HG03045 (cell line): ENCODE measurements around the gene CORO1C.
"Not testable (repeated sequence)": the region's sequence is repeated elsewhere in the genome, so short reads cannot be mapped to it uniquely, and the experiment has no call there.

Experiments used
- ATAC-seq: cut with Tn5 transposase; IDR thresholded peaks from one replicate; pipeline ENCODE4 v1.9.1; 2021; ENCODE audit warnings: mild to moderate bottlenecking, moderate library complexity; ENCODE audit not compliant: unreplicated experiment

CORO1C gene

DNA sequence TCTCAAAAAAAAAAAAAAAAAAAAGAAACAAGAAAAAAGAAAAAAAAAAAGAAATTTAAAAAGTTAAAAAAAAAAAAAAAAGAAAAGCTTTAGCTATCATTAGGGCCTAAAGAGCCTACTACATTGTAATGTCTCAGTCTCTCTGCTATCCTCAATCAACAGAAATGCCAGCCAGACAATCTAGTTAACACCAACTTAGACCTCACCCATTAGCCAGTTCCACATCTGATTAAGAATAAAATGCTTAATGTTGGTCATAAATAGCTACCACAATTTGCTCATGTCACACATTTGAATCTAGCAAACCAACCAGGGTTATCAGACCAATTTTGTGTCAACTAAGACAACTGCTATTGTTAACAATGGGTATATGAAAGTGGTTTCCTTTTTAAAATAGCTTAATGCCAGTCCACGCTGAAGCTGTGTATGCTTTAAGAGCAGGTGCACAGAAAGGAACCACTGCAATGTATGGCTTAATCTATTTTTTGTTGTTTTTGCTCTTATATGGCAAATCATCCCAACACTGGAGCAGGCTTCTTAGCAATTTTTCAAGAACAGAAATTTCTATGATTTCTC lies 52.1 kb downstream of the CORO1C start:
- ATAC-seq: no peak

DNA sequence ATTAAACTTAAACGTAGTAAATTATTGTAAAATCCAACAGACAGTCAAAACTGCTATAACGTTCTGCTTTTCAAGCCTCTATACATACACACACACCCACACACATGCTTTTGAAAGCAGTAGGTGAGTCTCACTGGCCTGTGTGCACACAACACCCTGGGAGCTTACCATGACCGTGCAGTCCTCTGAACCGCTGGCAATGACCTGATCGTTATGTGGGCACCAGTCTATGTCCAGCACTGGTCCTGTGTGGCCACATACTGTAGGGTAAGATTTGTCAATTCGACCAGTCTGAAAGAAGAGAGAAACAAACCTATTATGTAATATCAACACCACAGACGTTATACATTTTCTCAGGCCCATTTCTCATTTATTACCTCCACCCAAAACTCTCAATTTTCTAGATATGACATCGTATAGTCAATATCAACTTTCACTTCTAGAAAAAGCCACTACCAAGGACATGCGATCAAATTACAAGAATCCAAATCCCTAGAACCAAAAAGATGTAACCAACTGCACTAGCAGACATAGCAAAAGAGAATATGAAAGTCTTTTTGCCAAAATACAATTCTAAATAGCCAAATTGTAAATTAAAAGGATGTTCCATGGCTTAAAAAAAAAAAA lies 53.1 kb downstream of the CORO1C start:
- no peak for ATAC-seq

- no peak for ATAC-seq
Measured at GRCh38 chr12:108677381-108677780, 53.9 kb downstream of the CORO1C start.

DNA sequence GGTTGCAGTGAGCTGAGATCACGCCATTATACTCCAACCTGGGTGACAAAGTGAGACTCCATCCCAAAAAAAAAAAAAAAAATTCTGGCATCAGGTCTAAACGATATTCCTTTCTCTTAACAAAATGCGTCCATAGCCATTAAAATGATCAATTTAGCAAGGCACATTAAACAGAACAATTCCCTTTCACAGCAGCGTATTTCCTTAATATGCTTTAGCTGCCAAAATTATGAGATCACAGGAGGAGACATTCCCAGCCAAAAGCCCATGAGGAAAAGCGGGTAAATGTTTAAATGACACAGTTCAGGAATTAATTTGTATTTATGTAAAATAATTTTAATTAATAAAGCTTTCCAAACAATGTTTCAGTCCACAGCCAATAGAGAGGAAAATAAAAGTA lies 54.6 kb downstream of the CORO1C start:
- no peak for ATAC-seq

GRCh38 chr12:108675792-108676191 lies 55.5 kb downstream of the CORO1C start:
- no peak for ATAC-seq

DNA sequence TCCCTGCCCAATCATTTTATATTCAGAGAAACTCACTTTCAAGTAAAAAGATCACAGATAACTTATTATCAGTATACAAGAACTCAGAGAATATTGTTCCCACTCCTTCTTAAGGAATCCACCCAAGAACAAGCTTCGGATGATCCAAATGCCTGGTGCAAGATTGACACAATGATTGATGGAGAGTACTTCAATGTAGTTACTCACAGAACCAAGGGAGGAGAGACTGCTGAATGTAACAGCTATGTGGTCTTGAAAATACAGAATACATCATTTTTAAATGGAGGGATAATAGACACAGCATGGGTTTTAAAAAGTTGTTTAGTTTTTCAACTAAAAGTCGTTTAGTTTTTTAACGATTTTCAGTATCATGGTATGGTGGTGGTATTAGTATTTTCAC lies 59.3 kb downstream of the CORO1C start:
- no peak for ATAC-seq

DNA sequence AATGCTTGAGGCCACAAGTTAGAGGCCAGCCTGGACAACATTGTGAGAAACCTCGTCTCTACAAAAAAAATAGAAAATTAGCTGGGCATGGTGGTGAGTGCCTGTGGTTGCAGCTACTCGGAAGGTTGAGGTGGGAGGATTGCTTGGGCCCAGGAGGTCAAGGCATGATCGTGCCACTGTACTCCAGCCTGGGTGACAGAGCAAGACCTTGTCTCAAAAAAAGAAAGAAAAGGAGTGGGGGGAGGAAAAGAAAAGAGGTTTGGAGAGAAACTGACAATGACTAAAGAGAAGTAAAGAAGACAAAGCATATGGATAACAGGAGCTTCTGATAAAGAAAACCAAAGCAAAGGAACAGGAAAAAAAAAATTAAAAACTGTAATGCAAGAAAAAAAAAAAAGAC lies 60.2 kb downstream of the CORO1C start:
- ATAC-seq: no peak

GRCh38 chr12:108670066-108670631 lies 61.2 kb downstream of the CORO1C start:
- no peak for ATAC-seq

DNA sequence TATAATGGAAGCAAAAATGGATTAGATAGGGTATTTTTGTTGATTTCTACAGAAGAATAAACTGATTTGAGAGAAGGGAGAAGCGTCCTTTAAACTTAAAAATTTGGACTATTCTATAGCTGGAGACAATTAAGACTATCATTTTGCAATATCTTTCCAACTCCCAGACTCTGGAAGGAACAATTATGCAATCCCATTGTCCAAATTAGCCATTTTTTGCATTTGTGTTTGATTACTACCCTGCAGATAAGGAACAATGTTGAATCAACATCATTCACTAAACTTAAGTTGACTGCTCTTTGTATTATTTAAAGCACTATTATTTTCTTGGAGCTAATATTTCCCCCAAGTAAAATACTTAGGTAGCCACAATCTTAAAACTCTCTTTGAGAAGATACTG lies 62.8 kb downstream of the CORO1C start:
- no peak for ATAC-seq

DNA sequence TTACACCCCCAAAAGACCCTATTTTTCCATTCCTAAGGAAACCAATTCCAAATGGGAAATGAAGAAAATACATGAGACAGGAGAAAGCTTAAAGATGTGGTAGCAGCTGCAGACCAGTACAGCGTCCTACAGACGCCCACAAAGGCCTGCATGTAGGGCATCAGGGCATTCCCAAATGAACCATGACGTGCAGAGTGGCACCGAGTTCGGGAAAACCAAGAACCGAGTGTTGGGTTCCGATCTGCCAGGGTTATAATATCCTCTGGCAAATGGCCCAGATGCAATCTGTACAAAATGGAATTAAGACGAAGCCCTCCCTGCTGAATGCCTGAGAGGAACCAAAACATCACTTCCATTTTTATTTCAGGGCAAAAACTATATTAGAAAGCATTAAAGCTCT lies 63.3 kb downstream of the CORO1C start:
- no peak for ATAC-seq

DNA sequence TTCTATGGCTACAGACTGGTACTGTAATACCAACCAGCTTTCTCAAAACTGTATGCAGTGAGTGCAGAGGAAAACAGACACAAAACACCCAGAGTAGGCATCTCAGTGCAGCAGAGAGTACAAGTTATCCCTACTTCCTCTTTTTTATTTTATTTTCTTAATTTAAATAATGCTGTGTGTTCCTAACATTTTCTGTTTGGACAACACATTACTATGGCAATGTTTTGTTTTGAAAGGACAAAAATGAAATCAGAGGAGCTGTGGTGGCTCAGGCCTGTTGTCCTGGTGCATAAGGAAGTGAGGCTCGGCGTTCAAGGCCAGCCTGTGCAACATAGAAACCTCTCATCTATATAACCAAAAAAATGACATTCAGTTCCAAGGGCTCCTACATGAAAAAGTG lies 64.0 kb downstream of the CORO1C start:
- no peak for ATAC-seq

GRCh38 chr12:108666401-108666881 lies 64.9 kb downstream of the CORO1C start:
- ATAC-seq: no peak

DNA sequence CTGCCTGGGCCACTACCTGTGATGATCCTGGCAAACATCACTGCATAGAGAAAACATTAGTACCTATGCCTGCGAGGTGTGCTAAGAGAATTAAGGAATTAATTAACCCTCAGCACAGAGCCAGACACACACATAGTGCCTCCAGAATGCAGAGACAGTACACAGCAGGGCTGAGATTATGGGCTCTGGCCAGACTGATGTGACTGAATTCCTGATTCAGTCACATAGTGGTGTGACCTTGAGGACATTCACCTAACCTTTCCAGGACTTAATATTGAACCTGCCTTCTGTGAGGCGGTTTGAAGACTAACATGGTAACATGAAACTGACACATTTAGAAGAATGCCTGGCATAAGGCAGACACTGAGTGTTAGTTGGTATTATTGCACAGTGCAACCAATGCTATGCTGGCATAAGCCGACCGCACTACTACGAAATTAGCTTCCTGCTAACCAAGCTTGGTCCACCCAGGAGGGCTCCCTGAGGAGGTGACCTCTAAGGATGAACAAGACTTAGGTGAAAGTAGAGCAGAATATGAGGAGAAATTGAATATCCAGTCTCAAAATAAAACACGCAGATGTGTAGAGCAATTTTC lies 65.6 kb downstream of the CORO1C start:
- no peak for ATAC-seq

- peak; percentile 67 for ATAC-seq
Measured at GRCh38 chr12:108664338-108665258, 66.7 kb downstream of the CORO1C start.

DNA sequence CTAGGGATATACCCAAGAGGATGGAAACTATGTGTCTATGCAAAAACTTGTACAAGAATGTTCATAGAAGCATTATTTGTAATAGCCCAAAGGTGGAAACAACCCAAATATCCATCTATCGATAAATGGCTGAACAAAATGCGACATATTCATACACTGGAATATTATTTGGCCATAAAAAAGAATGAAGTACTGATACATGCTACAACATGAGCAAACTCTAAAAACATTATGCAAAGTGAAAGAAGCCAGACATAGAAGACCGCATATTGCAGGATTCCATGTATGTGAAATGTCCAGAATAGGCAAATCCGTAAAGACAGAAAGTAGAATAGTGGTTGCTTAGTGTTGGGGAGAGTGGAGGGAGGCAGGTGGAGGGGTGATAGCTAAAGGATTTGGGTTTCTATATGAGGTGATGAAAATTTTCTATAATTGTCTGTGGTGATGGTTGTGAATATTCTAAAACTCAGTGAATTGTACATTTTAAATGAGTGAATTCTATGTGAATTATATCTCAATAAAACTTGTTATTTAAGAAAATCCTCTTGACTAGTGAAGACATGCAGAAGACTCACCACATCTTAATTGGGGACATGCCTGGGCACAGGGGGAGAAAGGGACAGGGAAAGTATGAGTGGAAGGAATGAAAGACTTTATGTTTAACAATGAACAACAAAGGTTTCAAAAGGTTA lies 67.8 kb downstream of the CORO1C start:
- ATAC-seq: no peak

DNA sequence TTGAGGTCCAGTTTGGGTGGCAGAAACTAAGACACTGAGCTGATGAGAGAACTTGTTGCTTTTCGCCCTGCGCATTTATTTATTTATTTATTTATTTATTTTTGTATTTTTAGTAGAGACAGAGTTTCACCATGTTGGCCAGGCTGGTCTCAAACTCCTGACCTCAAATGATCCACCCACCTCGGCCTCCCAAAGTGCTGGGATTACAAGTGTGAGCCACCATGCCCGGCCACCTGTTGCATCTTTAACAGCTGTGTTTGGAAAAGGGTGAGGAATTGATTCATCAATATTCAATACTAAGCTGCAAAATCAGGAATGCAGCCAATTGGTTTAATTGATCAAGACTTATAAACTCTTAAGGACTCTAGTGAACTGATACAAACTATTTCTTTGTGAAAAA lies 73.2 kb downstream of the CORO1C start:
- not testable (repeated sequence) for ATAC-seq

DNA sequence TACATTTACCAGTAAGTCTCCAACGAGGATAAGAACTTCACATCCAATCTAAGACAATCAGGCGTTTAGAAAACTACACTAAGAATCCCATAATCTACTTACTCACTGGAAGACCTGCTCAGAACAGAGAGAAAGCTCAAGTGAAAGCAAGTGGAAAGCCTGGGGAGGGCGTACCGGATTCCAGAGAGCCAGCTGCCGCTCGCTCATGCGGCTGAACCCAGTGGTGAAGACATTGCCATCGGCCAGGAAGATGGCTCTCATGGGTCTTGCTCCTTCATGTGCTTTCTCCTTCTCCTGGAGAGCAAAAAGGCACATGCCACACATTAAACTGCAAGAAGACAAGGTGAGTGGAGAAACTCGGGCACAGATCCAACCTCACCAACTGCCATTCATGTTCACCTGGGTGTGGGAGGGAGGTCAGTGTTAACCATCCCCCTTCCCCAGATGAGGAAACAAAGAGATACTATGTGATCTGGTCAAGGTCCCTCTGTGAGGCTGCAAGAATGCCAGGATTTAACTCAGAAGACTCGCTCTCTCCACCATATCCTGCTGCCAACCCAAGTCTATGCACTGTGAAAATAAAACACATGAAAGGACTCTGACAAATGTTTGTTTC lies 74.1 kb downstream of the CORO1C start:
- ATAC-seq: no peak

- ATAC-seq: not testable (repeated sequence)
Measured at GRCh38 chr12:108656247-108656646, 75.1 kb downstream of the CORO1C start.

DNA sequence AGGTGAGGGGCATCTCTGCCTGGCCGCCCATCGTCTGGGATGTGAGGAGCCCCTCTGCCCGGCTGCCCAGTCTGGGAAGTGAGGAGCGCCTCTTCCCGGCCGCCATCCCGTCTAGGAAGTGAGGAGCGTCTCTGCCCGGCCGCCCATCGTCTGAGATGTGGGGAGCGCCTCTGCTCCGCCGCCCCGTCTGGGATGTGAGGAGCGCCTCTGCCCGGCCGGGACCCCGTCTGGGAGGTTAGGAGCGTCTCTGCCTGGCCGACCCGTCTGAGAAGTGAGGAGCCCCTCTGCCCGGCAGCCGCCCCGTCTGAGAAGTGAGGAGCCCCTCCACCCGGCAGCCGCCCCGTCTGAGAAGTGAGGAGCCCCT lies 75.5 kb downstream of the CORO1C start:
- not testable (repeated sequence) for ATAC-seq

- ATAC-seq: not testable (repeated sequence)
Measured at GRCh38 chr12:108654622-108655021, 76.7 kb downstream of the CORO1C start.
